GDM1 (cell line): Measurements from ENCODE around the gene CPTP.
"Not testable (repeated sequence)": the region's sequence is repeated elsewhere in the genome, so short reads cannot be mapped to it uniquely, and the experiment has no call there.

Source experiments
- DNase-seq: peaks from one replicate; lab custom pipeline; 2025; lab: John Stamatoyannopoulos, UW

The CPTP gene

DNA sequence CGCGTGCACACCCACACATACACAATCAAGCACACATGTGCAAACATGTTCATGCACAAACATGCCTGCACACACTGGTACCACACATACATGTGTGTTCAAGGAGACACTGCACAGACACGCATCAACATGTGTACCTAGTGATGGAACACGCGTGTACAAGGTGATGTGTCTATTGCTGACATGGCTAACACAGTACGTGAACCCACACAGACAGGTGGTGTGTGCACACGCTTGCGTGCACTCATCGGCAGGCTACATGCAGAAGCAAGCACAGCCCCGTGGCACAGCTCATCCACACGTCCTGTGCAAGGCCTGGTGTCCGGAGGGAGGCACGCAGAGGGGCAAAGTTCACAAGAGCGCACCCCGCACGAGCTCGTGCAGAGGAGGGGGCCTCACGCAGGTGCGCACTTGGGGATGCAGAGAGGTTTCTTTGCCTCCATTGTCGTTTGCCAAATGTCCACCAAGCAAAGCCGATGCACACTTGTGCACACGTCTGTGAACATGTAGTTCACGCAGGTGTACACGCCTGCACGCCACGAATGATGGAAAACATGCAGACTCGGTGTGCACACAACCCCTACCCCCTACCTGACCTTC is 17.8 kb upstream of the CPTP start:
- no peak for DNase-seq

DNA sequence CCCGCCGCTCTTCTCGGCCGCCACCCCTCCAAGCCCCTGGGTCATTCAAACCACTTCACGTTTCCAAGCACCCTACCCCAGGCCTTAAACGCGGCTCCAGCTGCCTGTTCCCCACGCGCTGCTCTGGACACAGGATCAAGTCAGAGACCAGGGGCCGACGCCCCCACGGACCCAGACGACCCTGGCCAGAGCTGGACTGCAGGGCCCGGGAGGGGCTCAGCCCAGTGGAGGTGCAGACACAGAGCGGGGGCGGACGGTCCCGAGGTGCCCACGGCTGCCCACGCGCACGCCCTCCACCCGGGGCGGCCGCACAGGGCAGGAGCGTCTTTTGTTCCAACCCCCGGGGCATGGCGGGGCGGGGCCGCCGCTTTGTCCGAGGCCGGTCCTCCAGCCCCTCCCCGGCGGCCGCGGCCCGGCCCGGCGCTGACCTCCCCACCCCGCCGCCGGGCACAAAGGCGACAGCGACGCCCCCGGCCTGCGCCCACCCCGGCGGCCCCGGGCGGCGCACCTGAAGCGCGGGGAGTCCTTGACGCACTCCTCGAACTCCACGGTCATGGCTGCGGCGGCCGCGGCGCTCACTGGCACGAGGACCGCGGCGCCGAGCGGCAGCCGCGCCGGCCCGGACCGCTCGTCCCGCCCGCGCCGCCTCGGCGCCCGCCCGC is 17.2 kb upstream of the CPTP start:
- DNase-seq, result no peak

DNA sequence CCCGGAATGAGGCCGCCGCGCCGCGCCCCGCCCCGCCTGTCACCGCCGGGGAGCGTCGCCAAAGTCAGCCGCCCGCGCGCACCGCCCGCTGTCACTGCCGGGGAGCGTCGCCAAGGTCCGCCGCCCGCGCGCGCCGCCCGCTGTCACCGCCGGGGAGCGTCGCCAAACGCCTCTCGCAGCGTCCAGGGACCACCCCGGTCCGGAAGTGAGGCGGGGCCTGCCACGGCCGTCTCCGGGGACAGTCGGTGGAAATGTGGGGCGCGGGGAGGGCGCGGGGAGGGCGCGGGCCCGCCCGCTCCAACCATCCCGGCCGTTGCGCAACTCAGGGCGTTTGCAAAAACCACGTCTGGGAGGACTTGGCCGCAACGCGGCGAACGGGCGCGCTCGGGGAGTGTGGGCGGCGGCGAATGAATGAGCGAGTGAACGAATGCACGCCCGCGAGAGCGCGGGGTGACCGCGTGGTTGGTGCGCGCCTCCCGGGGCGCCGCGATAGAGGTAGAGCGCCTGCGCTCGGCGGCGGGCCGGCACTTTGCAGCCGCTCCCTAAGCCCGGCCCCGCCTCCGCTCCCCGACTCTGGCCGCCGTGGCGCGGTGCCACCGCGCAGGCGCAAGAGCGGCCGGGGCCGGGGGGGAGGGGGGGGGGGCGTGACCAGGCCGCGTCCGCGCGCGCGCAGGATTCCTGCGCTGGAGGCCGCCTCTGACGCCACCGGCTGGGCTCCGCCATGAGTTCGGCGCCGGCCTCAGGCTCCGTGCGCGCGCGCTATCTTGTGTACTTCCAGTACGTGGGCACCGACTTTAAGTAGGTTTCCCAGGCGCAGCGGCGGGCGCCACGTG is 16.5 kb upstream of the CPTP start, which contains the start of the genes ACAP3 and PUSL1:
Gene ACAP3 (minus strand): TSS at position 8 of the 833 bp plus-strand sequence. CDS start 115 bp downstream, outside the sequence.
Gene PUSL1 (plus strand): TSS at position 675 of the 833 bp plus-strand sequence. CDS start 47 bp downstream, at position 722.
- peak; percentile 86 for DNase-seq

DNA sequence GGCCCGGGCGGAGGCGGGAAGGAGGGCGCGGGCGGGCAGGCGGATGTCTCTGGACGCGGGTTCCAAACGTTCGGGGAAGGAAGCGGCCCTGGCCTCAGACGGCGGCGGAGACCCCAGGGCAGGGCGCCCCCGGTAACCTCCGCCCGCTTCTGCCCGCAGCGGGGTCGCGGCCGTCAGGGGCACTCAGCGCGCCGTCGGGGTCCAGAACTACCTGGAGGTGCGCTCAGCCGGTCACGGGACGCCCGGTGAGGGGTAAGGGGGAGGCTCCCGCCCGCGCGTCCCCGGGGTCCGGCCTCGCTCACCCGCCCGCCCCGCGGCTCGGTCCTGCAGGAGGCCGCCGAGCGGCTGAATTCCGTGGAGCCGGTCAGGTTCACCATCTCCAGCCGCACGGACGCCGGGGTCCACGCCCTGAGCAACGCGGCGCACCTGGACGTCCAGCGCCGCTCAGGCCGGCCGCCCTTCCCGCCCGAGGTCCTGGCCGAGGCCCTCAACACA is 15.8 kb upstream of the CPTP start:
- no peak for DNase-seq

DNA sequence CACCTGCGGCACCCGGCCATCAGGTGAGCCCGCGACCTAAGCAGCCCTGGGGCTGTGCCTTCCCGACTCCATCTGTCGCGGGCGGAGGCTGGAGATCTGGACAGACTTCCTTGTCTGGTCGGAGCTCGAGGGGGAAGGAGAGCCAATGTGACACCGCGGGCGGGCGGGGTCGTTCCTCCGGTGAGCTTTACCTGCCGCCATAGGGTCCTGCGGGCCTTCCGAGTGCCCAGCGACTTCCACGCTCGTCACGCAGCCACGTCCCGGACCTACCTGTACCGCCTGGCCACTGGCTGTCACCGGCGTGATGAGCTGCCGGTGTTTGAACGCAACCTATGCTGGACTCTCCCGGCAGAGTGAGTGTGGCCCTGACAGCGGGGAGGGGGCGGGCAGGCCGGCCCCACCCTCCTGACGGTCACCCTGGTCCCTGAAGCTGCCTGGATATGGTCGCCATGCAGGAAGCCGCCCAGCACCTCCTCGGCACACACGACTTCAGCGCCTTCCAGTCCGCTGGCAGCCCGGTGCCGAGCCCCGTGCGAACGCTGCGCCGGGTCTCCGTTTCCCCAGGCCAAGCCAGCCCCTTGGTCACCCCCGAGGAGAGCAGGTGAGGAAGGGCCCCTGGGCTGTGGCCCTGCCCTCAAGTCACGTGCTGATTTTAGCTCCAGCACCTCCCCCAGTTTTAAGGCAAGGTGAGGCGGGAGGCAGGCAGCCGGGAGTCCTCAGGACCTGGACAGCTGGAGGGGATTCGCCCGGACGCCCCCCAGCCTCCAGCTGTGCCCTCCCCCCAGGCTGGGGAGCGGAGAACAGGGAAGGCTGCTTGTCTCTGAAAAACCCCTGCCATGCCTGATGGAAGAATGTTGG is 15.1 kb upstream of the CPTP start:
- DNase-seq, result no peak

DNA sequence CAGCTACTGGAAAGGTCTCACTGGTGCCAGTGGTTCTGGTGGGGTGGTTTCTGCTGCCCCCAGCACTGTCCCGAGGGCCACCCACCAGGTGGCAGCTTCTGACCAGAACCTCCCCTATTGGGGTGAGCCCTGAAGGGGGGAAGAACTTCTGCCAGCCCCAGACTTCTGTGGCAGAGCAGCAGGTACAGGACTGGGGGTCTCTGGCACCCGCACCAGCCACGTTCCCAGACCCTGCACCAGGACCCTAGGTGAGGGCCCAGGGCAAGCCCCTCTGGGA is 14.6 kb upstream of the CPTP start:
- no peak for DNase-seq

DNA sequence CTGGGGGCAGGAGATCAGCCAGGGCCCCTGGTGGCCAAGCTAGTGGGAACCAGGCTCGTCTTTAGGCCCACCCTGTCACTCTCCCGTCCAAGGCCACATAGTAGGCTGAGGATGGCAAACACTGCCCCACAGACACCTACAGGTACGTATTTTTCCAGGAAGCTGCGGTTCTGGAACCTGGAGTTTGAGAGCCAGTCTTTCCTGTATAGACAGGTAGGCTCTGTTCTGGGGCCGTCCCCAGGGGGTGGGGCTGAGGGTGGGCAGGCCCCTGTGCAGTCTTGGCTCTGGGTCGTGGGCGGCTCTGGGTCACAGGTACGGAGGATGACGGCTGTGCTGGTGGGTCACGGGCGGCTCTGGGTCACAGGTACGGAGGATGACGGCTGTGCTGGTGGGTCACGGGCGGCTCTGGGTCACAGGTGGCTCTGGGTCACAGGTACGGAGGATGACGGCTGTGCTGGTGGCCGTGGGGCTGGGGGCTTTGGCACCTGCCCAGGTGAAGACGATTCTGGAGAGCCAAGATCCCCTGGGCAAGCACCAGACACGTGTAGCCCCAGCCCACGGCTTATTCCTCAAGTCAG is 14.0 kb upstream of the CPTP start:
- DNase-seq, result no peak

DNA sequence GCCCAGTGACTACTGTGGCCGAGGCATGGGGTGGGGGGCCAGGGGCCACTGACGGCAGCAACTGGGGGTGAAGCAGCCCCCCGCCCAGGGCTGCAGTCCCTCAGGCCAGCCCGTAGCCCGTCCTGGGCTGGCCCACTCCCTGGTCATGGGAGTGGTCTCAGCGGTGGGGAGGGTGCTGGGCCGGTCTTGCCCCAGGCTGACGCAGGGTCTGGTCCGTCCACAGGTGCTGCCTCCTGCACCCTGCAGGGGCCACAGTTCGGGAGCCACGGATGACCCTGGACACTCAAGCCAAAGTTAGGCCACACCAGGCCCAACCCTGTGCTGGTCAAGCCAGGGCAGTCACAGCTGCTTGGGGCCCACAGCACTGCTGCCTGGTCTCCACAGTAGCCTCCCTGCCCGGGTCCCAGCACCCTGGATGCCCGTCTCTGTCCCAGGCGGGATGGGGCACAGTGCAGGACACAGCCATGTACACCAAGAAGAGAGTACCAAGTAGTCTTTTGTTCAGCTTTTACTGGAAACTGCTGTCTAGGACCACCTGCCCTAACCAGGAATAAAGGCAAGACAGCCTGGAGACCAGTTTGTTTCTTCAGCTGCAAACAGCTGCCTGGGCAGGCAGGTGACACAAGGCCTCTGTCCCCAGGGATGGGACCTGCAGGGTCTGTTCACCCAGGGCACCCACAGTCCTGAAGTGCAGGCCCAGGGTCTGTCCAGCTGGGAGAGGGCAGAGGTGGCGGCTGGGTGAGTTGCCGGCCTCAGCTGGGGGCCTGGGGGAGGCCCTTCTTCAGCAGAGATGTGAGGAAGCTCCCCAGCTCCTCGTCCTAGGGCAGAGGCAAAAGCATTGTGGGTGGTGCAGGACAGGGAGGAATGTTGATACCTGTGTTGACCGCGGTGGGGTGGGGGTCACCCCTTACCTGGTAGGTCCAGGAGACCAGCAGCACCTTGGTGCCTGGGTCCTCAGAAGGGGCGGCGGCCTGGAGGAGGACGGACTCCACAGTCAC is 13.2 kb upstream of the CPTP start:
- DNase-seq, result no peak

DNA sequence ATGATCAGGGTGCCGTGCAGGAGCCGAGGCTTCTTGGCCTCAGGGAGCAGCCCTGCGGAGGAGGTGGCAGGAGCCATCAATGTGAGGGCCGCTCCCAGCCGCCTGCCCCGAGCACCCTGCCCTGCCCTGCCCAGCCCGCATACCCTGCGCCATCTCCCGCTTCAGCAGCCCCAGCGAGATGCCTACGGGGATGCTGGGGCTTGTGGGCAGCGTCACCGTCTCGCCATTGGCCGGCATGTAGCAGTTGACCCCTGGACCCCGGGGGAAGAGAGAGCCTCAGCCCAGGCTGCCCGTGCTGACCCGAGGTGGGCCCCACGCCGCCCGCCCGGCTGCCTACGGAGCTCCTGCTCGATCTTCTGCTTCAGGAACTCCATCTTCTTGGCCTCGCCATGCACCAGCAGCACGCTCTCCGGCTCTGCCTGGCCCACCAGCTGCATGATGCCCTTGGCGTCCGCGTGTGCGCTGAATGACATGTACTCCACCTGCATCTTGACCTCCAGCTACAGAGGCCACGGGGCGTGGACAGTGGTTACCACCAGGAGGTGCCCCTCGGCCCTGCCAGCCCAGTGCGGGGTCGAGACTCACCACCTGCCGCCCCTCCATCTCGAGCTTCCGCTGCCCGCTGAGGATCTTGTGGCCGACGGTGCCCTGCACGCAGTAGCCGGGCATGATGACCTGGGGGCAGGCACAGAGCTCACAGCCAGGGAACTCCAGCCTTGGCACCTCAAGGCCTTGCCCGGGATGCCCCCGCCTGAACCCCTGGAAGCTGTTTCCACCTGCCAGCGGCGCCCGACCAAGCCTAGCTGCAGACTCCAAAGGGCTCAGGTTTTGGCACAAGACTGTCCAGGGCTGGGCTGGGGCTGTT is 11.9 kb upstream of the CPTP start:
- DNase-seq, result no peak

DNA sequence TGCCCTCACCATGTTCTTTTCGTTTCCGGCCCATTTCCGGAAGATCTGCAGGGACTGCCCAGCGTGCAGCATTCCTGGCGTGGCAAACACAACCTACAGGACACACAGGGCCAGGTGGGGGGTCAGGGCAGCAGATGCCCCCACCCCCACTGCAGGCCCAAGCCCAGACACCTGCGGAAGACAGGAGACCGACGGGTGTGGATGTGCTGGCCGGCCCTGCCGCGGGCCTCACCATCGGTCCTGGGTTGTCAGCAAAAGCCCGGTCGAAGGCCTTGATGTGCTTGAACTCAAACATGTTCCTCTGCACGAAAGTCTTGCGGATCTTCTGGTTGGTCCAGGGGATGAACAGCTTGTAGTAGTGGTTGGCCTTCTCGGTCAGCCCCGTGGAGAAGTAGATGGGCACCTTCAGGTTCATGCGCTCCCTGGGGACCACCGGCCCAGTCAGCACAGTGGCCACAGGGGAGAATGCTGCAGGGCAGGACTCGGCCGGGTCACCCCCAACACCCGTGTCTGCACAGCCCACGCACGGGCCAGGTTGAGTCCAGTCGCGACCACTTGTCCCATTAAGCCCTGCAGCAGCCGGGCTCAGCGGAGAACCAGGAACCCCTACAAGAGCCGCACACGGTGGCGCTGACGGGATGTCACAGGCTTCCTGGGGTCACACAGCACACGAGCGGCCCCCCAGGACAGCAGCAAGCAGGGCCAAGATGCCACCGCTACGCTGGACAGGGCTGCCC is 10.9 kb upstream of the CPTP start:
- no peak for DNase-seq

DNA sequence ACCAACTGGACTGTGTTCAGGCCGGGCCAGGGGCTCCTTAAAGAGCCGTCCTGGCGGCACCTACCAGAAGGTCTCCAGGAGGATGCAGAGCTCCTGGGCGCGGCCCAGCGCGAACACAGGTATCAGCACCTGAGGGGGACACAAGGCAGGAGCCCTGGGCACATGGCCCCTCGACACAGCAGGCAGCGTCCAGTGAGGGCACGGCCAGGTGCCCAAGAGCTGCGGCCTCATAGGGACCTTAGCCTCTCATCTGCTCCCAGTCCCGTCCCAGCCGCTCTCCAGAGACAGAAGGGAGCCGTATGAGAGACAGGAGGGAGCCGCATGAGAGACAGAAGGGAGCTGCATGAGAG is 10.4 kb upstream of the CPTP start:
- no peak for DNase-seq

DNA sequence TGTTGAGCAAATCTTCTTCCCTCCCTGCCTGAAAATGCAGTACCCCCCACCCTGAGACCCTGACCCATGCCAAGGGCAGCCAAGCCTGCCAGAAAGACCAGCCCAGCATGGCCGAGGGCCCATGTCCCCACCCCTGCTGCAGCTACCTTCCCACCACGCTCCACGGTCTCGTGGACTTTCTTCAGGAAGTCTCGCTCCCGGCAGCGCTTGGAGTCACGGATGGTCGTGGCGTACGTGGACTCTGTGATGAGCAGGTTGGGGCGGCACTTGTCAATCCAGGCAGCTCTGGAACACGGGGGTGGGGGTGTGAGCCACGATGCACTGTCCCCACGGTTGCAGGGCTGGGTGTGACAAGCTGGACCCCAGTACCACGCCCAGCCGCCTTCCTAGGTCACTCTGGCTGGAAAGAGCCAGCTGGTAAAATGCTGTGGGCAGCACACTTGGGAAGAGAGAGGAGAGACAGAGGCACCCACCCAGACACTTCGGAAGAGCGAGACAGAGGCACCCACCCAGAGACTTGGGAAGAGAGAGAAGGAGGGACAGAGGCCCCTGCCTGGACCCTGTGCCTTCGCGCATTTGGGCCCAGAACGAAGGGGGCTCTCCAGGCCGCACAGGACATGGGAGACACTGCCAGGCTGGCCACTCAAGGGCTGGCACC is 9.8 kb upstream of the CPTP start:
- no peak for DNase-seq

DNA sequence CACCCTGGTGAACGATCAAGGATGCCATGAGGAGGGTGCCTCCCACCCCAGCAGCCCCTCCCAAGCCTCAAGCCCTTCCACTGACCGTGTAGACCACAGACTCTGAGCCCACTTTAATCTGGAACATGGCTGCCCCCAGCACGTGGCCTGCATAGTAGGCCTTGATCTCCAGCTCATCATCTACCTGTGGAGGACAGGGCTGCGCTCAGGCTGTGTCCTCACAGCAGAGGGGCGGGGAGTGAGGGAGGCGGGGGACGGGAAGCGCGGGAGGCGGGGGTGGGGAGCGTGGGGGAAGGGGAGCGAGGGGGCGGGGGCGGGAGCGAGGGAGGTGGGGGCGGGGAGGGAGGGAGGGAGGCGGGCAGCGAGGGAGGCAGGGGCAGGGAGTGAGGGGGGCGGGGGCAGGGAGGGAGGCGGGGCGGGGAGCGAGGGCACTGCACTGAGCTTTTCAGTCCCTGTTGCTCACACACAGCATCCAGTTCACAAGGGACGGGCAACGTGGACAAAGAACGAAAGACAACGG is 9.1 kb upstream of the CPTP start:
- DNase-seq, result no peak

DNA sequence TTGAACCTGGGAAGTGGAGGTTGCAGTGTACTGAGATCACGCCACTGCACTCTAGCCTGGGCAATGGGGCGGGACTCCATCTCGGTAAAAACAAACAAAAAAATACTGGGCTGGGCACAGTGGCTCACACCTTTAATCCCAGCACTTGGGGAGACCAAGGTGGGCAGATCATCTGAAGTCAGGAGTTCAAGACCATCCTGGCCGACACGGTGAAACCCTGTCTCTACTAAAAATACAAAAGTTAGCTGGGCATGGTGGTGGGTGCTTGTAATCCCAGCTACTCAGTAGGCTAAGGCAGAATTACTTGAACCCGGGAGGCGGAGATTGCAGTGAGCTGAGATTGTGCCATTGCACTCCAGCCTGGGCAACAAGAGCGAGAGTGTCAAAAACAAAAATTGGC is 8.4 kb upstream of the CPTP start:
- not testable (repeated sequence) for DNase-seq

DNA sequence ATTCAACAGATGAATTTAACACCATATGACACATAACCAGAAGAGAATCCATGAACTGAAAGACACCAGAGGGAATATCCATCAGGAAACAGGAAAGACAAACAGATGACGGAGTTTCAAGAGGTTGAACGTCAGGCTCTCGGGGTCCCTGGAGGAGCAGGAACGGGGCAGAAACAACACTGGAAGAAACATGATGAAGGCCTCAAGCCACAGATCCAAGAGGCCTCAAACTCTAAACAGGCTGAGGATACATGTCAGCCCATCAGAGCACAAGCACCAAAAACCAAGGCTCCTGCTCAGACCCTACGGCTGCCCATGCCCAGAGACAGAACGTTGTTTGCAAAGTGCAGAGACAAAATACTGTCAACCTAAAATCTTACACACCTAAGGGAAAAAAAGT is 7.2 kb upstream of the CPTP start:
- DNase-seq, result no peak

DNA sequence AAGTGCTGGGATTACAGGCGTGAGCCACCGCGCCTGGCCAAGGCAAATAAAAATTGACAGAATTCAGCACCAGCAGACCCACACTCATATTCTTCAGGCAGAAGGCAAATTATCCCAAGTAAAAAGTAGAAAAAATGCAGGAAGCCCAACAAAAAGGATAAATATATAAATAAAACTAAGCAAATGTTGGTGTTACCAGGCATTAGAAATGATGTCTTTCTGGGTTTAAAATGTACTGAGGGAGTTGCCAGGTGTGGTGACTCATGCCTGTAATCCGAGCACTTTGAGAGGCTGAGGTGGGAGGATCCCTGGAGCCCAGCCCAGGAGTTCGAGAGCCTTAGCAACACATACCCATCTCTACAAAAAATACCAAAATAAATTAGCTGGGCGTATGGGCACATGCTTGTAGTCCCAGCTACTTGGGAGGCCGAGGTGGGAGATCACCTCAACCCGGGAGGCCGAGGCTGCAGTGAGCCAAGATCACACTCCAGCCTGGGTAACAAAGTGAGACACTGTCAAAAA is 6.4 kb upstream of the CPTP start:
- DNase-seq, result no peak

DNA sequence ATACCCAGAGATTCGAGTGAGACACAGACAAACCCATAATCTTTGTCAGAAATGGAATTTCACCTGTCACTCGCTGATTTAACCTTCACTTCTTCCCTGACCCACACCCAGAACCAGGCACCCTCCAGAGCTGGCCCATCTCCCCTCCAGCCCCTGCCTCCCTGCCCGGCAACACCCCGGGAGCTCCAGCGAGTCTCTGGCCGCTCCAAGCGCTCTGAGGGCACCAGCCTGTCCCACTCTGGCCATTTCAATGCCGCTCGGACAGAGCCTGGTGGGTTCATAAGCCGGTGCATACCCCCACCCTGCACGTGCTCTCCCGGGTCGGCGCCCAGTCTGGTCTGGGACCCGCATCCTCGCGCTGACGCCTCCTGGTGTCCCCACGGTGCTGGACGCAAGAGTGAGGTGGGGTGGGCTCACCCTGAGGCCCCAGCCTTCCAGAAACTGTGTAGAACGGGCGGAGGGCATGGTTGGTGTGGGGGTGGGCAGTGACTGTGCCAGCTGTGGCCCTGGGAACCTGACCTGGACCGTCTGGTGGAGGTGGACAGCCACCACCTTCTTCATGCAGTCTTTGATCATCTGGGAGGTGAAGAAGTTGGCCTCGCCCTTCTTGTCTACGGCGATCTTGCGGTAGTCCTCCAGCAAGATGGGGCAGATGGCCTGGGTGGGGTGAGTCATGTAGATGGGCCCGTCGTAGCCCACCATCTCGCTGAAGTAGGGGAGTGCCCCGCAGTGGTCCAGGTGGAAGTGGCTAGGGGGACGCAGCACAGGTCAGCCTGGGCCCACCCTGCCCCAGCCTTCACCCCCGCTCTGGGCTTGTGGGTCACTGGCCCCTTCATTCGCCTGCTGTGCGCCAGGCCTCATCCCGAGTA is 5.6 kb upstream of the CPTP start:
- no peak for DNase-seq
